IMR-90 (cell line): Measurements from ENCODE around the gene HCCS. TPM values are rescaled to one million over a fixed set of nuclear protein-coding genes. Genes with fewer than 3 reads are reported as not detected.

Source experiments
- ATAC-seq: fragments of 200-7000 bp; cut with Tn5 transposase; 2 replicates; pipeline ENCODE4 v1.9.1; 2020; ENCODE audit warnings: low read depth, mild to moderate bottlenecking, moderate library complexity
- BruUV-seq: library from RNA; stranded (reverse); fragments of 400-500 nt; replicated peaks from 2 replicates; lab custom pipeline; 2021; lab: Mats Ljungman, UMichigan
- CTCF ChIA-PET: fragments of 300-600 bp; formaldehyde crosslinking; extraction: SDS; loops from one replicate; lab custom pipeline; 2021; ENCODE audit warnings: antibody characterized with exemption; lab: Yijun Ruan, JAX
- POLR2A ChIA-PET: fragments of 300-600 bp; sonication (Branson Sonifier 250); formaldehyde crosslinking; loops from one replicate; lab custom pipeline; 2022; ENCODE audit warnings: antibody characterized with exemption; ENCODE audit not compliant: unreplicated experiment; lab: Charles Lee
- DNase-seq: peaks from one replicate; pipeline ENCODE4 v3.0.0; 2013
- H2AFZ ChIP-seq: replicated peaks from 2 replicates; pipeline ENCODE3; 2013; ENCODE audit warnings: low read length, mild to moderate bottlenecking; ENCODE audit not compliant: poor library complexity
- H2AK5ac ChIP-seq: 2 replicates; pipeline ENCODE4 v1.6.1; 2013; ENCODE audit warnings: low read depth, low read length, inconsistent platforms
- H2AK9ac ChIP-seq: replicated peaks from 2 replicates; pipeline ENCODE3; 2013; ENCODE audit warnings: mild to moderate bottlenecking, low read depth, low read length, moderate library complexity; ENCODE audit not compliant: poor library complexity
- H2BK120ac ChIP-seq: 2 replicates; pipeline ENCODE4 v1.6.1; 2013; ENCODE audit warnings: low read depth, low read length, inconsistent platforms
- H2BK15ac ChIP-seq: 3 replicates; pipeline ENCODE4 v1.6.1; 2013; ENCODE audit warnings: low read depth, low read length, inconsistent platforms
- H2BK20ac ChIP-seq: 2 replicates; pipeline ENCODE4 v1.6.1; 2013; ENCODE audit warnings: low read depth, mild to moderate bottlenecking, inconsistent platforms, low read length, moderate library complexity
- H2BK5ac ChIP-seq: 2 replicates; pipeline ENCODE4 v1.6.1; 2013; ENCODE audit warnings: mild to moderate bottlenecking, low read depth, low read length, inconsistent platforms; ENCODE audit not compliant: poor library complexity, severe bottlenecking
- H3K14ac ChIP-seq: replicated peaks from 2 replicates; pipeline ENCODE4 v1.6.1; 2013; ENCODE audit warnings: low read depth, low read length, inconsistent platforms
- H3K18ac ChIP-seq: 2 replicates; pipeline ENCODE4 v1.6.1; 2013; ENCODE audit warnings: low read depth, low read length, control low read depth
- H3K23ac ChIP-seq: 2 replicates; pipeline ENCODE4 v1.6.1; 2013; ENCODE audit warnings: low read depth, low read length, inconsistent platforms
- H3K27ac ChIP-seq: 2 replicates; pipeline ENCODE4 v1.5.1; 2013; ENCODE audit warnings: mild to moderate bottlenecking, control low read depth, low read length; ENCODE audit not compliant: insufficient read depth
- H3K27me3 ChIP-seq: 2 replicates; pipeline ENCODE4 v1.6.1; 2013; ENCODE audit warnings: low read length; ENCODE audit not compliant: control insufficient read depth, insufficient read depth
- H3K36me3 ChIP-seq: 2 replicates; pipeline ENCODE4 v1.6.1; 2013; ENCODE audit warnings: low read length, mixed read lengths; ENCODE audit not compliant: control insufficient read depth, insufficient read depth
- H3K4ac ChIP-seq: 2 replicates; pipeline ENCODE4 v1.6.1; 2013; ENCODE audit warnings: low read depth, low read length, inconsistent platforms
- H3K4me1 ChIP-seq: 2 replicates; pipeline ENCODE4 v1.6.1; 2013; ENCODE audit warnings: low read length, mixed read lengths; ENCODE audit not compliant: control insufficient read depth, insufficient read depth
- H3K4me2 ChIP-seq: 2 replicates; pipeline ENCODE4 v1.6.1; 2013; ENCODE audit warnings: low read depth, mild to moderate bottlenecking, control low read depth, low read length, moderate library complexity
- H3K4me3 ChIP-seq: 2 replicates; pipeline ENCODE4 v1.5.1; 2013; ENCODE audit warnings: low read depth, mild to moderate bottlenecking, control low read depth, low read length, moderate library complexity; ENCODE audit not compliant: insufficient read depth
- H3K56ac ChIP-seq: 2 replicates; pipeline ENCODE4 v1.6.1; 2013; ENCODE audit warnings: low read length, inconsistent platforms; ENCODE audit not compliant: insufficient read depth; ENCODE audit errors: extremely low read depth
- H3K79me1 ChIP-seq, 2 experiments: 2 replicates each; pipeline ENCODE4 v1.6.1; 2013; ENCODE audit warnings: low read length in 2 of 2, inconsistent platforms in 1 of 2, low read depth in 1 of 2
- H3K9ac ChIP-seq: 2 replicates; pipeline ENCODE4 v1.6.1; 2013; ENCODE audit warnings: low read depth, low read length, control low read depth
- H3K9me1 ChIP-seq: 2 replicates; pipeline ENCODE4 v1.6.1; 2013; ENCODE audit warnings: low read length, inconsistent platforms; ENCODE audit not compliant: insufficient read depth
- H3K9me3 ChIP-seq: 2 replicates; pipeline ENCODE4 v1.6.1; 2013; ENCODE audit warnings: low read length; ENCODE audit not compliant: control insufficient read depth, insufficient read depth
- H4K20me1 ChIP-seq: 2 replicates; pipeline ENCODE4 v1.6.1; 2013; ENCODE audit warnings: low read length, inconsistent platforms; ENCODE audit not compliant: insufficient read depth
- H4K5ac ChIP-seq: 2 replicates; pipeline ENCODE4 v1.6.1; 2013; ENCODE audit warnings: mild to moderate bottlenecking, low read depth, low read length, control low read depth
- H4K8ac ChIP-seq, 2 experiments: 2 replicates each; pipeline ENCODE4 v1.6.1; 2013; ENCODE audit warnings: low read depth in 2 of 2, low read length in 2 of 2, control low read depth in 1 of 2, inconsistent platforms in 1 of 2
- H4K91ac ChIP-seq: 2 replicates; pipeline ENCODE4 v1.6.1; 2013; ENCODE audit warnings: low read depth, low read length, inconsistent platforms; ENCODE audit not compliant: insufficient read depth
- CEBPB ChIP-seq: IDR thresholded peaks from 2 replicates; pipeline ENCODE4 v1.6.1; 2012; ENCODE audit warnings: low read depth, low read length, improper control_type of control experiment
- MAFK ChIP-seq: IDR thresholded peaks from 2 replicates; pipeline ENCODE4 v1.6.1; 2012; ENCODE audit warnings: low read depth, low read length, improper control_type of control experiment
- RAD21 ChIP-seq: IDR thresholded peaks from 2 replicates; pipeline ENCODE4 v1.6.1; 2012; ENCODE audit warnings: low read length, improper control_type of control experiment
- WGBS, 2 experiments: methylation state at CpG; one replicate each; pipeline versions ENCODE4 v1.1.5 to v1.1.7; 2013; ENCODE audit warnings: missing lambda C conversion rate in 2 of 2; ENCODE audit not compliant: insufficient read length in 1 of 2; ENCODE audit errors: extremely low coverage in 2 of 2; 5-methylcytosine and 5-hydroxymethylcytosine counted together
- dilution Hi-C: fragments of 300-500 bp; cut with HindIII; formaldehyde crosslinking; loops from one replicate; pipeline ENCODE4 v1.14.3; 2018; ENCODE audit warnings: low sequenced_read_pairs; ENCODE audit not compliant: unreplicated experiment
- in situ Hi-C: fragments of 300-500 bp; cut with MboI; formaldehyde crosslinking; loops from 3 replicates; pipeline ENCODE4 v1.14.3; 2019; ENCODE audit warnings: low sequenced_read_pairs, inconsistent platforms, mixed read lengths
- intact Hi-C: fragments of 100-400 bp; cut with micrococcal nuclease; formaldehyde crosslinking; loops from 2 replicates; pipeline ENCODE4 v1.10.0; 2022
- polyA plus RNA-seq, 3 experiments: library from polyadenylated mRNA; depleted of rRNA; stranded (reverse); fragments of >200 nt; gene quantifications; 2 replicates each; pipeline ENCODE4 v1.2.3, GENCODE V29; 2012; ENCODE audit warnings: low replicate concordance in 1 of 3
- total RNA-seq: library from RNA; depleted of rRNA; stranded (reverse); fragments of >200 nt; gene quantifications from 2 replicates; pipeline ENCODE4 v1.2.3, GENCODE V29; 2012

HCCS gene
- total and polyA plus RNA-seq, 2 of the 4 experiments (the other 2 are of a cell fraction) = 24.0 to 28.6 TPM

GRCh38 chrX:11085305-11085704 lies 25.8 kb upstream of the HCCS start:
- DNase-seq = no peak
- Histone ChIP-seq H3K27me3 (no peaks in the 10 kb centered on the region), H4K91ac (no peak overlapping the region), H3K36me3 (no peaks in the 10 kb centered on the region), H3K18ac (no peak overlapping the region), H2BK5ac (no peak overlapping the region), H3K9ac (no peak overlapping the region), H4K8ac (no peak overlapping the region), H3K79me1 (no peaks in the 10 kb centered on the region), H3K4me2 (no peak overlapping the region), H2BK20ac (no peak overlapping the region), H4K5ac (no peak overlapping the region), H3K4ac (no peak overlapping the region), H2AK9ac (no peak overlapping the region), H3K9me1 (no peaks in the 10 kb centered on the region), H3K27ac (no peak overlapping the region), H3K4me1 (no peaks in the 10 kb centered on the region), H2AK5ac (no peak overlapping the region), H3K14ac (no peak overlapping the region), H3K23ac (no peak overlapping the region), H3K4me3 (no peak overlapping the region), H2AFZ (no peak overlapping the region), H3K9me3 (0 out of 2 replicates have a peak, but pooled peaks cover 3% of the 10 kb centered on the region), H2BK15ac (no peak overlapping the region), H3K56ac (no peak overlapping the region), H4K20me1 (no peaks in the 10 kb centered on the region), H2BK120ac (no peak overlapping the region)
- ChIA-PET CTCF (no interaction called here), POLR2A (no interaction called here)
- TF ChIP-seq MAFK (no peak), RAD21 (no peak), CEBPB (no peak)
- intact Hi-C loops = no loop called here
- no TSS peak for BruUV-seq
- dilution Hi-C loops = no loop called here
- in situ Hi-C loops = no loop called here
- ATAC-seq = no peak
- no CpG with 5 or more reads among the region's 1 CpG for WGBS, 2 experiments
